H1 (cell line): Measurements from ENCODE around the gene CDK5RAP2. TPM values are rescaled to one million over a fixed set of nuclear protein-coding genes. Genes with fewer than 3 reads are reported as not detected.

Experiments used
- CTCF ChIA-PET: fragments of 300-600 bp; sonication (Branson Sonifier 250); formaldehyde crosslinking; loops from one replicate; lab custom pipeline; 2021; ENCODE audit not compliant: partially characterized antibody; lab: Charles Lee
- POLR2A ChIA-PET: fragments of 300-600 bp; sonication (Branson Sonifier 250); formaldehyde crosslinking; loops from one replicate; lab custom pipeline; 2021; ENCODE audit warnings: inconsistent platforms; ENCODE audit not compliant: partially characterized antibody; lab: Charles Lee
- DNase-seq, 2 experiments: peaks; one replicate each; pipeline versions ENCODE4 v3.0.0 to v3.0.0-alpha.2; 2010 to 2022; ENCODE audit warnings: low spot score in 2 of 2, low read depth in 1 of 2, mixed read lengths in 1 of 2
- FAIRE-seq: peaks from 2 replicates; lab custom pipeline; 2011; peaks lifted over from hg19 to GRCh38; lab: Jason Lieb, UNC
- H2AFZ ChIP-seq: 2 replicates; pipeline ENCODE4 v1.8.1; 2012; ENCODE audit warnings: low read length, inconsistent platforms
- H2AK5ac ChIP-seq: 2 replicates; pipeline ENCODE4 v1.6.1; 2013; ENCODE audit warnings: low read depth, low read length
- H2BK120ac ChIP-seq: replicated peaks from 2 replicates; pipeline ENCODE3; 2013; ENCODE audit warnings: low read depth, low read length, inconsistent platforms
- H2BK12ac ChIP-seq: 2 replicates; pipeline ENCODE4 v1.6.1; 2013; ENCODE audit warnings: low read depth, low read length
- H2BK15ac ChIP-seq: 2 replicates; pipeline ENCODE4 v1.6.1; 2013; ENCODE audit warnings: low read length
- H2BK20ac ChIP-seq: 2 replicates; pipeline ENCODE4 v1.6.1; 2013; ENCODE audit warnings: low read length
- H2BK5ac ChIP-seq: 2 replicates; pipeline ENCODE4 v1.6.1; 2013; ENCODE audit warnings: low read depth, low read length
- H3K14ac ChIP-seq: 2 replicates; pipeline ENCODE4 v1.6.1; 2013; ENCODE audit warnings: inconsistent platforms; ENCODE audit not compliant: insufficient read length
- H3K18ac ChIP-seq: 2 replicates; pipeline ENCODE4 v1.6.1; 2013; ENCODE audit warnings: low read length; ENCODE audit errors: extremely low read depth
- H3K23ac ChIP-seq: 2 replicates; pipeline ENCODE4 v1.6.1; 2013; ENCODE audit warnings: inconsistent platforms; ENCODE audit not compliant: insufficient read length
- H3K23me2 ChIP-seq: 2 replicates; pipeline ENCODE4 v1.6.1; 2013; ENCODE audit warnings: low read depth, low read length
- H3K27ac ChIP-seq: 2 replicates; pipeline ENCODE4 v1.6.1; 2011; ENCODE audit warnings: low read depth, low read length, inconsistent platforms
- H3K27me3 ChIP-seq, 4 experiments: replicated peaks in 1 of 4; 1 replicate in 1 of 4; 2 replicates in 3 of 4; pipeline versions ENCODE4 v1.6.1 to v1.8.1; 2011 to 2013; ENCODE audit warnings: low read length in 3 of 4, mild to moderate bottlenecking in 3 of 4, inconsistent platforms in 2 of 4, mixed read lengths in 2 of 4, moderate library complexity in 1 of 4; ENCODE audit not compliant: control insufficient read depth in 3 of 4, insufficient read depth in 3 of 4; ENCODE audit errors: extremely low read depth in 1 of 4
- H3K36me3 ChIP-seq, 4 experiments: 2 replicates each; pipeline versions ENCODE4 v1.6.1 to v1.8.1; 2011 to 2013; ENCODE audit warnings: mild to moderate bottlenecking in 4 of 4, low read length in 3 of 4, moderate library complexity in 2 of 4, control low read depth in 1 of 4, inconsistent platforms in 1 of 4; ENCODE audit not compliant: insufficient read depth in 4 of 4, control insufficient read depth in 2 of 4
- H3K4ac ChIP-seq: replicated peaks from 2 replicates; pipeline ENCODE3; 2013; ENCODE audit warnings: low read length, low read depth, mixed read lengths, inconsistent platforms; ENCODE audit not compliant: insufficient read length
- H3K4me1 ChIP-seq, 4 experiments: replicated peaks in 1 of 4; 1 replicate in 1 of 4; 2 replicates in 3 of 4; pipeline versions ENCODE4 v1.6.1 to v1.8.1; 2011 to 2013; ENCODE audit warnings: low read length in 3 of 4, inconsistent platforms in 2 of 4, mixed read lengths in 1 of 4; ENCODE audit not compliant: insufficient read depth in 4 of 4, control insufficient read depth in 3 of 4
- H3K4me2 ChIP-seq, 2 experiments: 2 replicates each; pipeline versions ENCODE4 v1.6.1 to v1.8.1; 2011 to 2013; ENCODE audit warnings: low read depth in 2 of 2, low read length in 2 of 2, control low read depth in 1 of 2, inconsistent platforms in 1 of 2, mild to moderate bottlenecking in 1 of 2; ENCODE audit not compliant: insufficient read depth in 1 of 2
- H3K4me3 ChIP-seq, 4 experiments: fragments of 200-600, 300-600 bp in 1 of 4; sonication (generic), shearing (Covaris generic), sonication (Bioruptor Twin) in 1 of 4; 2 replicates each; pipeline versions ENCODE4 v1.5.1 to v1.8.1; 2011 to 2016; ENCODE audit warnings: low read length in 4 of 4, low read depth in 3 of 4, control low read depth in 2 of 4, inconsistent platforms in 2 of 4, mild to moderate bottlenecking in 2 of 4, mixed read lengths in 1 of 4, moderate library complexity in 1 of 4; ENCODE audit not compliant: insufficient read depth in 2 of 4; ENCODE audit errors: extremely low read depth in 1 of 4
- H3K56ac ChIP-seq: replicated peaks from 2 replicates; pipeline ENCODE3; 2013; ENCODE audit warnings: low read depth, mild to moderate bottlenecking, mixed read lengths, low read length, inconsistent platforms; ENCODE audit not compliant: insufficient read length
- H3K79me1 ChIP-seq: 2 replicates; pipeline ENCODE4 v1.6.1; 2013; ENCODE audit warnings: low read depth, low read length, control low read depth
- H3K79me2 ChIP-seq, 2 experiments: 2 replicates each; pipeline versions ENCODE4 v1.6.1 to v1.8.1; 2012 to 2013; ENCODE audit warnings: low read length in 2 of 2, mild to moderate bottlenecking in 2 of 2, inconsistent platforms in 1 of 2; ENCODE audit not compliant: insufficient read depth in 2 of 2, control insufficient read depth in 1 of 2
- H3K9ac ChIP-seq, 4 experiments: replicated peaks in 1 of 4; 1 replicate in 1 of 4; 2 replicates in 3 of 4; pipeline versions ENCODE4 v1.6.1 to v1.8.1; 2011 to 2013; ENCODE audit warnings: low read depth in 3 of 4, low read length in 3 of 4, control low read depth in 2 of 4, mild to moderate bottlenecking in 2 of 4, moderate library complexity in 2 of 4, inconsistent platforms in 1 of 4; ENCODE audit errors: extremely low read depth in 1 of 4
- H3K9me3 ChIP-seq, 2 experiments: 2 replicates each; pipeline versions ENCODE4 v1.6.1 to v1.8.1; 2012 to 2013; ENCODE audit warnings: mild to moderate bottlenecking in 2 of 2, moderate library complexity in 2 of 2, control low read depth in 1 of 2, inconsistent platforms in 1 of 2, low read depth in 1 of 2, low read length in 1 of 2, mixed read lengths in 1 of 2; ENCODE audit not compliant: insufficient read depth in 2 of 2
- H4K20me1 ChIP-seq, 2 experiments: replicated peaks in 1 of 2; 2 replicates each; pipeline versions ENCODE3 to v1.8.1; 2011 to 2013; ENCODE audit warnings: inconsistent platforms in 2 of 2, low read length in 2 of 2, mild to moderate bottlenecking in 1 of 2; ENCODE audit not compliant: insufficient read depth in 2 of 2, control insufficient read depth in 1 of 2
- H4K5ac ChIP-seq: 2 replicates; pipeline ENCODE4 v1.6.1; 2013; ENCODE audit warnings: low read length, low read depth, mixed read lengths, inconsistent platforms; ENCODE audit not compliant: insufficient read length
- H4K8ac ChIP-seq: 2 replicates; pipeline ENCODE4 v1.8.0; 2013; ENCODE audit warnings: mild to moderate bottlenecking, moderate library complexity, low read length, inconsistent platforms; ENCODE audit not compliant: insufficient read depth; ENCODE audit errors: extremely low read depth
- H4K91ac ChIP-seq: replicated peaks from 2 replicates; pipeline ENCODE3; 2013; ENCODE audit warnings: low read length, mixed read lengths, inconsistent platforms; ENCODE audit not compliant: insufficient read length
- BACH1 ChIP-seq: IDR thresholded peaks from 2 replicates; pipeline ENCODE4 v1.6.1; 2012; ENCODE audit warnings: low read length, improper control_type of control experiment
- CHD2 ChIP-seq: IDR thresholded peaks from 2 replicates; pipeline ENCODE4 v1.6.1; 2012; ENCODE audit warnings: low read length, improper control_type of control experiment
- EGR1 ChIP-seq: IDR thresholded peaks from 2 replicates; pipeline ENCODE4 v1.6.1; 2011; ENCODE audit warnings: low read depth, low read length, borderline replicate concordance
- KDM1A ChIP-seq: fragments of 200-600, 300-600 bp; sonication (generic); IDR thresholded peaks from 2 replicates; pipeline ENCODE4 v1.7.1; 2016; ENCODE audit warnings: mild to moderate bottlenecking, low read length, borderline replicate concordance
- KDM5A ChIP-seq: fragments of 200-600 bp; IDR thresholded peaks from 2 replicates; pipeline ENCODE4 v1.7.1; 2012; ENCODE audit warnings: mild to moderate bottlenecking, low read length, inconsistent platforms, mixed read lengths
- POLR2AphosphoS5 ChIP-seq: IDR thresholded peaks from 2 replicates; pipeline ENCODE4 v1.6.1; 2011; ENCODE audit warnings: low read depth, low read length
- SUZ12 ChIP-seq: fragments of 200-600 bp; sonication (generic); IDR thresholded peaks from 2 replicates; pipeline ENCODE4 v1.6.1; 2012; ENCODE audit warnings: mild to moderate bottlenecking, inconsistent platforms, low read length, moderate library complexity, mixed read lengths
- TEAD4 ChIP-seq: IDR thresholded peaks from 2 replicates; pipeline ENCODE4 v1.6.1; 2012; ENCODE audit warnings: low read depth, low read length, inconsistent platforms, mixed read lengths
- ZNF274 ChIP-seq: IDR thresholded peaks from 2 replicates; pipeline ENCODE4 v1.7.0; 2012; ENCODE audit warnings: low read length, borderline replicate concordance; ENCODE audit errors: extremely low read depth
- WGBS, 2 experiments: shearing (Covaris generic) in 1 of 2; methylation state at CpG; one replicate each; pipeline versions ENCODE4 v1.1.6 to v1.1.7; 2013 to 2015; ENCODE audit warnings: low lambda C conversion rate in 2 of 2, mixed read lengths in 2 of 2, inconsistent platforms in 1 of 2, low coverage in 1 of 2, missing lambda C conversion rate in 1 of 2; ENCODE audit not compliant: insufficient replicate concordance in 2 of 2, insufficient coverage in 1 of 2, insufficient read length in 1 of 2; ENCODE audit errors: extremely low coverage in 1 of 2, missing lambda C conversion rate in 1 of 2; 5-methylcytosine and 5-hydroxymethylcytosine counted together
- polyA plus RNA-seq, 7 experiments: library from polyadenylated mRNA; depleted of rRNA in 3 of 7; stranded (reverse) in 5 of 7; unstranded in 2 of 7; fragments of >200 nt in 5 of 7; fragments of 200-250 nt in 2 of 7; gene quantifications; 1 replicate in 5 of 7; 2 replicates in 1 of 7; 4 replicates in 1 of 7; pipeline versions ENCODE4 v1.2.1 to v1.2.3, GENCODE V29; 2011 to 2013; ENCODE audit warnings: missing spikeins in 2 of 7, mixed read lengths in 2 of 7
- total RNA-seq: library from RNA; stranded (reverse); fragmentation: NEBNext Ultra II Directional; extraction: Animal tissue kit (Norgen Biotek cat#: 25700); gene quantifications from 2 replicates; pipeline ENCODE4 v1.2.1, GENCODE V29; 2021
- TF ChIP-seq, protein P1 (sequence below): IDR thresholded peaks from 2 replicates; pipeline ENCODE4 v1.6.1; 2012; ENCODE audit warnings: inconsistent platforms

Gene CDK5RAP2
- total and polyA plus RNA-seq, 2 of the 8 experiments (the other 6 are each of a cell fraction or from before 2014, with no cell fraction given) = 19.8 to 49.4 TPM

DNA sequence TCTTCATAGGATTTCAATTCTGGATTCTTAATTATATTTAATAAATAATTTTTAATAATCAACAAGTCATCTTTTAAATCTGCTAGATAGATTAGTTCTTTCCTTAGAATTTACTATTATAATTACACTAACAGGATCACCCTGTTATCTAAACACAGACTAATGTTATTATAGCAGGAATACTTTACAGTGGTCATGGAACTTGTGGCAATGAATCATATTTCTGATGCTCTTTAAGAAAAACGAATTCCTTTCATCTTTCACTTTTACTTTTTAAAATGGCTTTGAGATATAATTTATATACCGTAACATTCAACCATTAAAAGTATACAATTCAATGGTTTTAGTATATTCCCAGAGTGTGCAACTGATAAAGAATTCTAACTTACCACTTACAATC is 29.7 kb upstream of the CDK5RAP2 start:
- WGBS, 2 experiments = 84% methylated on average over 2 of the region's 2 CpGs; no CpG with 5 or more reads in 1 of the 2 experiments
- no peak overlapping the region for H3K9ac ChIP-seq
- H3K4ac ChIP-seq = no peak overlapping the region
- ChIA-PET POLR2A (no interaction called here), CTCF (interaction anchor here (0.6 to 2.8 kb wide), 5 partner anchors 10 to 426 kb away, joined by 3 to 15 read pairs (median 4); no protein-coding TSS in a partner anchor)
- no peaks in the 10 kb centered on the region for H3K36me3 ChIP-seq
- no peak overlapping the region for H4K5ac ChIP-seq
- no peak overlapping the region for H2BK15ac ChIP-seq
- H3K27me3 ChIP-seq = no peaks in the 10 kb centered on the region
- no peak overlapping the region for H3K4me3 ChIP-seq
- H2BK5ac ChIP-seq = no peak overlapping the region
- no peak overlapping the region for H4K91ac ChIP-seq
- H2BK20ac ChIP-seq = no peak overlapping the region
- no peak overlapping the region for H2BK12ac ChIP-seq
- H3K23me2 ChIP-seq = no peaks in the 10 kb centered on the region
- no peak overlapping the region for H3K23ac ChIP-seq
- TF ChIP-seq EGR1 = no peak
- TF ChIP-seq CHD2 = no peak
- TF ChIP-seq, protein P1, sequence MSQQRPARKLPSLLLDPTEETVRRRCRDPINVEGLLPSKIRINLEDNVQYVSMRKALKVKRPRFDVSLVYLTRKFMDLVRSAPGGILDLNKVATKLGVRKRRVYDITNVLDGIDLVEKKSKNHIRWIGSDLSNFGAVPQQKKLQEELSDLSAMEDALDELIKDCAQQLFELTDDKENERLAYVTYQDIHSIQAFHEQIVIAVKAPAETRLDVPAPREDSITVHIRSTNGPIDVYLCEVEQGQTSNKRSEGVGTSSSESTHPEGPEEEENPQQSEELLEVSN = no peak
- no peak for TF ChIP-seq BACH1
- no peak for TF ChIP-seq SUZ12
- TF ChIP-seq TEAD4 = no peak
- no peak for TF ChIP-seq ZNF274
- no peak for TF ChIP-seq KDM5A
- no peak for TF ChIP-seq KDM1A
- TF ChIP-seq POLR2AphosphoS5 = no peak
- no peak overlapping the region for H2AK5ac ChIP-seq
- H4K20me1 ChIP-seq = no peaks in the 10 kb centered on the region
- no peaks in the 10 kb centered on the region for H3K79me2 ChIP-seq
- H3K56ac ChIP-seq = no peak overlapping the region
- H4K8ac ChIP-seq = no peak overlapping the region
- no peaks in the 10 kb centered on the region for H3K79me1 ChIP-seq
- no peak overlapping the region for H3K14ac ChIP-seq
- FAIRE-seq (no peak), DNase-seq (no peak)
- no peaks in the 10 kb centered on the region for H3K4me1 ChIP-seq
- no peak overlapping the region for H3K27ac ChIP-seq
- no peak overlapping the region for H2BK120ac ChIP-seq
- H3K18ac ChIP-seq = no peak overlapping the region
- H3K4me2 ChIP-seq = no peak overlapping the region
- H3K9me3 ChIP-seq = no peaks in the 10 kb centered on the region
- H2AFZ ChIP-seq = no peak overlapping the region
